HEK293T (cell line): ENCODE measurements around the gene METTL22.
A peak's percentile ranks its signal among the peaks of the same experiment; 100 is the strongest.

Source experiments
- CTCF ChIA-PET: fragments of 350-600 bp; formaldehyde crosslinking; extraction: SDS; loops from one replicate; lab custom pipeline; 2021; ENCODE audit warnings: antibody characterized with exemption, inconsistent platforms; lab: Yijun Ruan, JAX
- POLR2A ChIA-PET: fragments of 350-600 bp; formaldehyde crosslinking; extraction: SDS; loops from one replicate; lab custom pipeline; 2020; ENCODE audit warnings: antibody characterized with exemption, inconsistent platforms; lab: Yijun Ruan, JAX
- DNase-seq: peaks from one replicate; pipeline ENCODE4 v3.0.0; 2012; ENCODE audit warnings: mixed read lengths; ENCODE audit errors: extremely low spot score
- ARNT ChIP-seq: fragments of 450-650 bp; IDR thresholded peaks from 2 replicates; pipeline ENCODE4 v1.6.1; 2017; ENCODE audit warnings: mild to moderate bottlenecking
- BHLHE40 ChIP-seq: fragments of 450-650 bp; IDR thresholded peaks from 2 replicates; pipeline ENCODE4 v1.6.1; 2016; ENCODE audit warnings: mild to moderate bottlenecking, moderate library complexity, borderline replicate concordance
- CTBP1 ChIP-seq: fragments of 450-650 bp; IDR thresholded peaks from 2 replicates; pipeline ENCODE4 v1.6.1; 2016; ENCODE audit warnings: borderline replicate concordance
- ELF4 ChIP-seq: fragments of 450-650 bp; IDR thresholded peaks from 2 replicates; pipeline ENCODE4 v1.6.1; 2017; ENCODE audit warnings: antibody characterized with exemption
- FOXA1 ChIP-seq: fragments of 450-650 bp; IDR thresholded peaks from 2 replicates; pipeline ENCODE4 v1.6.1; 2016; ENCODE audit warnings: mild to moderate bottlenecking
- FOXK2 ChIP-seq: fragments of 450-650 bp; IDR thresholded peaks from 2 replicates; pipeline ENCODE4 v1.6.1; 2016; ENCODE audit warnings: mild to moderate bottlenecking
- FOXM1 ChIP-seq: fragments of 450-650 bp; IDR thresholded peaks from 2 replicates; pipeline ENCODE4 v1.6.1; 2017; ENCODE audit warnings: mild to moderate bottlenecking, borderline replicate concordance
- HDGF ChIP-seq: fragments of 450-650 bp; IDR thresholded peaks from 2 replicates; pipeline ENCODE4 v1.6.1; 2017; ENCODE audit warnings: antibody characterized with exemption, borderline replicate concordance
- L3MBTL2 ChIP-seq: fragments of 450-650 bp; conservative IDR thresholded peaks from 2 replicates; pipeline ENCODE4 v1.6.1; 2016; ENCODE audit warnings: mild to moderate bottlenecking
- LEF1 ChIP-seq: fragments of 450-650 bp; IDR thresholded peaks from 2 replicates; pipeline ENCODE4 v1.6.1; 2017; ENCODE audit warnings: mild to moderate bottlenecking, borderline replicate concordance
- NFRKB ChIP-seq: fragments of 450-650 bp; IDR thresholded peaks from 2 replicates; pipeline ENCODE4 v1.6.1; 2016; ENCODE audit warnings: mild to moderate bottlenecking, moderate library complexity
- PKNOX1 ChIP-seq: fragments of 450-650 bp; IDR thresholded peaks from 2 replicates; pipeline ENCODE4 v1.6.1; 2016
- SP1 ChIP-seq: fragments of 450-650 bp; IDR thresholded peaks from 2 replicates; pipeline ENCODE4 v1.6.1; 2017
- SUZ12 ChIP-seq: fragments of 450-650 bp; IDR thresholded peaks from 2 replicates; pipeline ENCODE4 v1.6.1; 2016; ENCODE audit warnings: mild to moderate bottlenecking
- TARDBP ChIP-seq: fragments of 450-650 bp; IDR thresholded peaks from 2 replicates; pipeline ENCODE4 v1.6.1; 2016
- ZNF384 ChIP-seq: fragments of 450-650 bp; IDR thresholded peaks from 2 replicates; pipeline ENCODE4 v1.6.1; 2016

METTL22 gene

GRCh38 chr16:8585041-8585440 lies 36.5 kb upstream of the METTL22 start:
- no peak for DNase-seq
- CTCF ChIA-PET: interaction anchor here (0.7 kb wide), 1 partner anchor 448 kb away, joined by 3 read pairs; no protein-coding TSS in a partner anchor

GRCh38 chr16:8585857-8586256 lies 35.6 kb upstream of the METTL22 start:
- DNase-seq: no peak
- POLR2A ChIA-PET: no interaction called here
- TF ChIP-seq LEF1 (no peak), FOXM1 (no peak), BHLHE40 (no peak), FOXA1 (no peak), NFRKB (no peak), SP1 (no peak), ARNT (no peak), FOXK2 (no peak), HDGF (no peak)
- CTCF ChIA-PET: no interaction called here

More at GRCh38 chr16:8585041-8585440, 36.5 kb upstream of the METTL22 start:
- no peak for TF ChIP-seq NFRKB
- TF ChIP-seq FOXA1: no peak
- TF ChIP-seq FOXK2: no peak
- POLR2A ChIA-PET: no interaction called here

GRCh38 chr16:8587065-8587464 lies 34.4 kb upstream of the METTL22 start:
- ChIA-PET POLR2A (no interaction called here), CTCF (no interaction called here)
- TF ChIP-seq FOXK2: no peak
- no peak for TF ChIP-seq L3MBTL2
- TF ChIP-seq BHLHE40: no peak
- TF ChIP-seq PKNOX1: no peak
- TF ChIP-seq LEF1: no peak
- TF ChIP-seq FOXM1: no peak

GRCh38 chr16:8588682-8589056 lies 32.8 kb upstream of the METTL22 start:
- ChIA-PET CTCF (no interaction called here), POLR2A (no interaction called here)
- DNase-seq: no peak
- TF ChIP-seq ARNT: no peak
- TF ChIP-seq LEF1: no peak
- no peak for TF ChIP-seq BHLHE40
- TF ChIP-seq ZNF384: no peak
- no peak for TF ChIP-seq TARDBP
- TF ChIP-seq SUZ12: no peak
- TF ChIP-seq HDGF: no peak
- TF ChIP-seq L3MBTL2: no peak
- TF ChIP-seq FOXA1: no peak
- no peak for TF ChIP-seq ELF4

More at GRCh38 chr16:8587065-8587464, 34.4 kb upstream of the METTL22 start:
- DNase-seq: no peak

GRCh38 chr16:8589057-8589899 lies 32.2 kb upstream of the METTL22 start:
- no peak for TF ChIP-seq ELF4
- TF ChIP-seq ZNF384: no peak
- no peak for TF ChIP-seq L3MBTL2
- no peak for TF ChIP-seq CTBP1
- no peak for TF ChIP-seq SUZ12
- no peak for TF ChIP-seq ARNT
- TF ChIP-seq HDGF: no peak
- TF ChIP-seq TARDBP: no peak
- no peak for TF ChIP-seq BHLHE40
- TF ChIP-seq SP1: no peak
- TF ChIP-seq LEF1: no peak
- TF ChIP-seq PKNOX1: no peak
- no peak for TF ChIP-seq FOXA1
- no peak for TF ChIP-seq FOXK2
- no peak for TF ChIP-seq FOXM1
- TF ChIP-seq NFRKB: no peak
- CTCF ChIA-PET: interaction anchor here (0.8 kb wide), 1 partner anchor 188 kb away, joined by 3 read pairs; no protein-coding TSS in a partner anchor
- DNase-seq: no peak
- POLR2A ChIA-PET: no interaction called here

GRCh38 chr16:8589900-8590688 lies 31.4 kb upstream of the METTL22 start, which contains the start of gene TMEM114:
TMEM114 (minus strand) TSS chr16:8590511; CDS start chr16:8589838, 673 bp downstream.
- TF ChIP-seq ELF4: no peak
- TF ChIP-seq PKNOX1: no peak
- TF ChIP-seq L3MBTL2: no peak
- TF ChIP-seq SUZ12: no peak
- no peak for TF ChIP-seq SP1
- no peak for TF ChIP-seq FOXA1
- TF ChIP-seq HDGF: no peak
- TF ChIP-seq ARNT: no peak
- no peak for TF ChIP-seq BHLHE40
- TF ChIP-seq LEF1: no peak
- no peak for TF ChIP-seq TARDBP
- no peak for TF ChIP-seq CTBP1

More at GRCh38 chr16:8589900-8590688, 31.4 kb upstream of the METTL22 start, which contains the start of gene TMEM114:
- ChIA-PET POLR2A (no interaction called here), CTCF (interaction anchor here (0.8 kb wide), 1 partner anchor 187 kb away, joined by 3 read pairs; no protein-coding TSS in a partner anchor)
- peak; percentile 15 for DNase-seq
